Heart left ventricle (tissue), 13 donors: ENCODE measurements around the gene TRIP6.

Experiments used
- POLR2A ChIP-seq, 2 donors: fragments of 450-650 bp; IDR thresholded peaks; one replicate each; pipeline ENCODE4 v1.6.1; 2017; ENCODE audit warnings: antibody characterized with exemption in 2 of 2, mild to moderate bottlenecking in 2 of 2, moderate library complexity in 2 of 2
- TF ChIP-seq, protein P1 (sequence below), 12 donors: fragments of 200-600 bp; sonication (generic) in 4 of 12; IDR thresholded peaks; one replicate each; pipeline versions ENCODE4 v1.5.0 to v1.8.0; 2018 to 2022; ENCODE audit warnings: antibody characterized with exemption in 12 of 12, mild to moderate bottlenecking in 5 of 12
- donor health status: ischemic (EF 13 %, LVEDD 7.1; RV severe dilation, severe dysfunction).
- donor health status: DM: no; HTN: yes; CAD: no.
- donor health status: DM: no; HTN: no; CAD: no.
- donor health status: ischemic (EF 25% LVEDD 6.9; RV normal size, moderate dysfunction).
- donor health status: ischemic (EF 25% LVEDD 5.7; RV mildly dilated, moderate dysfunction).
- donor health status: ischemic (EF 35%, LVEDD 5.7; RV mildly dilated, moderate dysfunction).
- donor health status: nonischemic (EF 11% LVEDD 7.7; RV severe dilation, severe dysfunction).
- donor health status: DM: yes; HTN: yes; CAD: no.
- donor health status: PGD.
- donor health status: ischemic (EF 29% LVEDD 5.4; RV normal size, mild dysfunction).
- donor health status: nonischemic (EF 23%, LVEDD 6.1; RV moderate dilation, normal function).

DNA sequence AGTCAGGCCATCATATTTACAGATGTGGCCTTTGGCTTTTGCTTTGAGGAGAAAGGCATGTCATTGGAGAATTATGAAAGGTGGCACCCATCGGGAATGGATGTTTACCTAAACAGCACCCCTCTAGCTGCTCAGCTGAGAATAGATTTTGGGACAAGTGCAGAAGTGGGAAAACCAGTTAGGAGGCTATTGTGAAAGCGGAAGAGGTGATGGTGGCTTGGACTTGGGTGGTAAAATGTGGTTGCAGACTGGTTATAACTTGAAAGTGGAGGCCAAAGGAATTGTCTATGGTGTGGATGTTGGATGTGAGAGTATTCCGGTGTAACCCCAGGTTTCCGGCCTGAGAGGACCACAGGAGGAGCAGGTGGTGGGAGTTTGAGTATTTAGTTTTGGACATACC, 19.8 kb upstream of the TRIP6 start:
- TF ChIP-seq, protein P1, sequence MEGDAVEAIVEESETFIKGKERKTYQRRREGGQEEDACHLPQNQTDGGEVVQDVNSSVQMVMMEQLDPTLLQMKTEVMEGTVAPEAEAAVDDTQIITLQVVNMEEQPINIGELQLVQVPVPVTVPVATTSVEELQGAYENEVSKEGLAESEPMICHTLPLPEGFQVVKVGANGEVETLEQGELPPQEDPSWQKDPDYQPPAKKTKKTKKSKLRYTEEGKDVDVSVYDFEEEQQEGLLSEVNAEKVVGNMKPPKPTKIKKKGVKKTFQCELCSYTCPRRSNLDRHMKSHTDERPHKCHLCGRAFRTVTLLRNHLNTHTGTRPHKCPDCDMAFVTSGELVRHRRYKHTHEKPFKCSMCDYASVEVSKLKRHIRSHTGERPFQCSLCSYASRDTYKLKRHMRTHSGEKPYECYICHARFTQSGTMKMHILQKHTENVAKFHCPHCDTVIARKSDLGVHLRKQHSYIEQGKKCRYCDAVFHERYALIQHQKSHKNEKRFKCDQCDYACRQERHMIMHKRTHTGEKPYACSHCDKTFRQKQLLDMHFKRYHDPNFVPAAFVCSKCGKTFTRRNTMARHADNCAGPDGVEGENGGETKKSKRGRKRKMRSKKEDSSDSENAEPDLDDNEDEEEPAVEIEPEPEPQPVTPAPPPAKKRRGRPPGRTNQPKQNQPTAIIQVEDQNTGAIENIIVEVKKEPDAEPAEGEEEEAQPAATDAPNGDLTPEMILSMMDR (IDR thresholded peaks at IDR 0.05) = no peak
- TF ChIP-seq POLR2A (IDR thresholded peaks at IDR 0.05) = no peak
